HG02610 (cell line): Measurements from ENCODE around the gene MUC6.

ENCODE experiments used
- ATAC-seq: cut with Tn5 transposase; IDR thresholded peaks from one replicate; pipeline ENCODE4 v1.9.1; 2021; ENCODE audit warnings: mild to moderate bottlenecking, moderate library complexity; ENCODE audit not compliant: unreplicated experiment

Gene MUC6

DNA sequence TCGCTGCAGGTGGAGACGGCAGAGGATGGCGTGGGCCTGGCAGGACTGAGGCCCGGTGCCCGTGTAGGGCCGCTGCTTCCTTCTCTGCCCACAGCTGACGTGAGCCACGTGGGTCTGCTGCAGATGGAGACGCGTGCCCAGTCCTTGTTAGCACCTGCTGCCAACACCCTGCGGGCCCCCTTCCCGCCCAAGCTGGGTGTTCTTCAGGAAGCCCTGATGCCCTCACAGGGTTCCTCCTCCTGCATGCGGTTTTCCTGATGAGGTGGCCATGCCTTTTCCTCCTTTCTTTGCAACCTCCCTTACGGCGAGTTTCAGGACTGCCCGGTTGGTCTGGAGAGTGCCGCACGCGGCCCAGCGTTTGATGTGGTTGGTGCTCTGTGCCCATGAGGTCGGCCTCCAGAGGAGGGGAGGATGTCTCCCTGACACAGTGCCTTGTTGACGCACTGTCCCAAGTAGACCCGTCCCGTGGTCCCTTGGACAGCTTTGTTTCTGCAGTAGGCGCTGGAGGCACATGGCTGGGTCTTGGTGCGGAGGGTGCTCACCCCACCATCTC lies 66.1 kb downstream of the MUC6 start:
- no peak for ATAC-seq

DNA sequence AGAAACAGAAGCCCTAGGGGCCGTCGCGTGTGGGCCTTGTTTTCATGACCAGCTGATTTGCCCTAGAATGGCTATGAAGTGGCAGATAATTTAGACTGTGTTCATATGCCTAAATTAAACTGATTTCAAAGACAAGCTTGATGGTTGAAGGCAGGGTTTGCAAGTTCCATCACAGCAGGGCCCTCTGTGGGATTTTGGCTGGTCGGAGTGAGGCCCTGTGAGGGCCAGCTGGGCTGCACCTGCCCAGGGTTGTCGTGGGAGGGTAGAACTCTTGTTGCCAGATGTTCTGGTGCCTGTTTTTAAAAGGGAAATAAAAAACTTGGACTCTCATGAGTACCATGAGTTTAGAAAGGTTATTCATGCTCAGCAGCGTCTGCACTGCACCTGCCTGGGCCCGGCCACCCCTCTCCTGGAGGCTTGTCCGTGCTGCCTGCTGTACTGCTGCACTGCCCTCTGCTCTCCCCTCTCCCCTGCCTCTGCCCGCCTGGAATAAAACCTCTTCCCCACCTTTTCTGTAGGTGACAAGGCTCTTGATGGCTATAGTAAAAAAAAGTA lies 66.8 kb downstream of the MUC6 start:
- no peak for ATAC-seq

DNA sequence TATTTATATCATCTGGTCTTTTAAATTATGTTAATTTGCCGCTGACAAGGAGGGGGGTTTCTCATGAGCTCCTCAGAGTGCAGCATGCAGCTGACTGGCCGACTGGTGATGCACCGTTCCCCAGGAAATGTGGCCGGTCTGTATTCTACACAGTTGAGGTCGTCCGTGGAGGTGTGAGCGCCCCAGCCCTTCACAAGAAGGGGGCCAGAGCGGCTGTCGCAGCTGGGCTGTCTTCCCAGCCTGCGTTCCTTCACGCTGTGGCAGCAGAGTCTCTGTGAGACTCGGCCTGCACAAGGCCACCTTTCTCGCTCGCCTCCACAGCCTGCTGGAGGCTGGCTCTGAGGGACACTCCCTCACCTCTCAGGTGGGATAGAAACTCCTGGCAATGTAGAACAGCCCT lies 67.7 kb downstream of the MUC6 start:
- ATAC-seq: no peak

DNA sequence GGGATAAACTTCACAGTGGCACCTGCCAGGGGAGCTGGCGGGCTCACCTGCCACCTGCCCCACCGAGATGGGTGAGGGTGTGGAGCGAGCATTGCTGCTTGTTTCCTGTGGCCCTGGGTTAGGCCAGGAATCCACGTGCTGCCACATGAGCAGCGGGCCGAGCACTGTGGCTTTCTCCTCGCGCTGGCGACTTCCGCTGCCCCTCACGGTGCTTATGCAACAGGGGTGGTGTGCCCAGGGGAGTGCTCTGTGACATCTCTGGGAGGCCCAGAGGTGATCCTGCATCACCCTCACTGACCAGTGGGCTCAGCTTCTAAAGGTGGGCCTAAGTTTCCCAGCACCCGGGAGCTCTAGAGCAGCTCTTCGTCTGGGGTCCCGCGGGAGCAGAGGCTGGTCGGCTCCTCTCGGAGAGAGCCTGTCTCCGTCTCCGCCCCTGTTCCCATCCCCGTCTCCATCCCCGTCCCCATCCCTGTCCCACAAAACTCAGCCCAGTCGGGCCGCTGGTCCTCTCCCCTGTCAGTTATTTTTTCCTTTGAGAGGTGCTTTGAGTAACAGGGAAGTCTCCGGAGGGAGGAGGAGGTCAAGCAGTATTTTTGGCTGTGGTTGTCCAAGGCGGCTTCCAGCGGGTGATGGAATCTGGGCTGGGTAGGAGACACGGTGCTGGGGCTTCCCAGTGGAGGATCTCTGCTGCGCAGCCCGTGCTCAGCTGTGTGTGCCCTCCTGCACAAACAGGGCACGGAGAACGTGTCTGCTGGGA lies 68.3 kb downstream of the MUC6 start:
- ATAC-seq: no peak

DNA sequence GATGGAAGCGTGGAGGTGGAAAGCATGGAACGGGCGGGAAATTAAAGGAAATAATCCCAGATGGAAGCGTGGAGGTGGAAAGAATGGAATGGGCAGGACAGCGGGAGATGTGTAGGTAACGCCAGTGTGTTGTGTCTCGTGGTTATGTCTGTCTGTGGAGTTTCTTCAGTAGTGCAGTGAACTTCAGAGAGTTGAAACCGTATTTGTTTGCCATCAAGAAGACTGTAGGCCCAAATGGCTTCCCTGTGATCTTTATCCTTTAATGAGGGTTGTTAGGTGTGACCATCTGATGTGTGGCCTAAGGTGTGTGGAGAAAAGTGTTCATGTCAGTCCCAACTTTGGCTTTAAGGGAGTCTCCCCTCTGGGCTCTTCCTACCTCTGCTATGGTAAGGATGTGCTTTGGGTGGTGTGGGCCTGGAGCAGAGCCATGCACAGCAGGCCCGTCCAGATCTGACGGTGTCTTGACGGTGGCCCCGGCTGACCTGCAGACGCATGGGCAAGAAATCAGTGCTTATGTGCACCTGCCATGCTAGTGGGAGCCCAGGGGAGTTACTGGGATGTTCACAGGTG lies 71.2 kb downstream of the MUC6 start:
- ATAC-seq: no peak

DNA sequence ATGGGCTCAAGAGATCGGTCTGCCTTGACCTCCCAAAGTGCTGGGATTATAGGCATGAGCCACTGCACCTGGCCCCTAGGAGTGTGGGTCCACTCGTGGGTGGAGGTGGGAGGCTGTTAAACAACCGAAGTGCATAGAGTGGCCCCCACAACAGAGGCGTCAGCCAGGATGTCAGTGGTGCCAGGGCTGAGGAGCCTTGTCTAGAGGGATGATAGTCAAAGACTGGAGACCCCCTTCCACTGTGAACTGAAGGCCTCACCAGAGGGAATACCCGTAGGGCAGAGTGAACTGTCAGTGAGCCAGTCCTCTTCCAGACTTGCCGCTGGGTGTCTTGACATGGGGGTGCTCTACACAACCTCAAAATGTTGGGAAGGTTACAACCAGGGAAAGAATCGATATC lies 72.7 kb downstream of the MUC6 start:
- ATAC-seq: no peak
